Measurements from ENCODE around the gene OR9A4. TPM values are rescaled to one million over a fixed set of nuclear protein-coding genes. Genes with fewer than 3 reads are reported as not detected.
"Not testable (repeated sequence)": the region's sequence is repeated elsewhere in the genome, so short reads cannot be mapped to it uniquely, and the experiment has no call there.

Gene OR9A4
- total and polyA plus RNA-seq, 12 donors: not detected

DNA sequence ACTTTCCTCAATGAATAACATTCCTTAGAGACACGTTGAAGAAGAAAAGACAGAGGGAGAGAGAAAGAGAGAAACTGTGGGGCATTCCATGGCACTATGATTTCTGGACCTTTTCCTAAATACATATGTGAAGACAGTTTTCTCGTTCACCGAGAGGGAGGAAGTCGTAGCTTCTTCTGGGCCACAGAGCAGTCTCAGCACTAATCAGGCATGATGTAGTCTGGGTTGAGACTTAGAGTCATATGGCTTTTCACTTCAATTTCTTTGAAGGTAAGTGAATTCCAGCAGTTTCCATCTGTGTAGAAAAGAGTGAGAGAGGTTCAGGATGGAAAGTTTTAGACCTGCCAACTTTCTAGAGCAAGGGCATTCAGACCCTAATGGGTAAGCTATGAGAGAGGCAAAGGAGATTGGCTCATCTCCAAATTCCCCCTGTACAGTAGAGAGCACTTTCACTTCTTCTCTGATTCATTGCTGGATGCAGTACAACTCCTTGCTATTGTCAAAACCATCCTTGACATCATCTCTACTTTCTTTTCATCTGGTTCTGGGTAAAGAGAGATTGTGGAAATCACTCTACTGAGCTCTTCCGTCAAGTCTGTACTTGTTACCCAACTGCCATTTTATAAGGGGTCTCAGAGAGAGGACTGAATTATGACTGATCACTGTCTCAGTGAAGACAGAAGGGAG, 31.5 kb upstream of the OR9A4 start:
- no peaks in the 10 kb centered on the region for H3K27me3 ChIP-seq
- intact Hi-C loops (cut with DNase I): no loop called here
- ATAC-seq: no peak

DNA sequence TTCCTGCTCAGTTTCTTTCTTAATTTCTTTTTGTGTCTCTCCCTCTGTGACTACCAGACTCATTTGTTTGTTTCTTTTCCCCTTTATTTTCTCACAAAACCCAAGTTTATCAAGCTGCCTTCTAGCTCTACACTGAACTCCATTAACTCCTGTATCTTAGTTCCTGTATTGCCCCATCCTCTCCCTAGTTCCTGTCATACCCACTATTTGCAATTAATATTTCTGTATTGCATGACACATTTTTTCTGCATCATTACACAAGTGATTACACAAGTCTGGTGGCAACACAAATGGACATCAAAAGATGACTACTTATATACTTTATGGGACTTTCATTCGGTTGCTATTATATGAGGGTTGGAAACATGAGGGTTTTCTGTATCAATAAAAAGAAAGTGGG, 26.9 kb upstream of the OR9A4 start:
- intact Hi-C loops (cut with DNase I): no loop called here
- Histone ChIP-seq H3K27me3 (no peaks in the 10 kb centered on the region), H3K4me3 (no peak overlapping the region), H3K4me1 (peaks cover 0 to 5% (median 0%) of the 10 kb centered on the region in 9 donors), H3K9me3 (peaks cover 0 to 11% (median 0%) of the 10 kb centered on the region in 11 donors), H3K27ac (peak overlapping the region in 1 of 10 donors; percentile 53), H3K36me3 (no peaks in the 10 kb centered on the region)
- ATAC-seq (peak in 1 of 8 donors; percentile 35), DNase-seq (no peak)
- WGBS, 2 donors: 84 to 95% methylated on average over 1 of the region's 1 CpG
- TF ChIP-seq, protein P1, sequence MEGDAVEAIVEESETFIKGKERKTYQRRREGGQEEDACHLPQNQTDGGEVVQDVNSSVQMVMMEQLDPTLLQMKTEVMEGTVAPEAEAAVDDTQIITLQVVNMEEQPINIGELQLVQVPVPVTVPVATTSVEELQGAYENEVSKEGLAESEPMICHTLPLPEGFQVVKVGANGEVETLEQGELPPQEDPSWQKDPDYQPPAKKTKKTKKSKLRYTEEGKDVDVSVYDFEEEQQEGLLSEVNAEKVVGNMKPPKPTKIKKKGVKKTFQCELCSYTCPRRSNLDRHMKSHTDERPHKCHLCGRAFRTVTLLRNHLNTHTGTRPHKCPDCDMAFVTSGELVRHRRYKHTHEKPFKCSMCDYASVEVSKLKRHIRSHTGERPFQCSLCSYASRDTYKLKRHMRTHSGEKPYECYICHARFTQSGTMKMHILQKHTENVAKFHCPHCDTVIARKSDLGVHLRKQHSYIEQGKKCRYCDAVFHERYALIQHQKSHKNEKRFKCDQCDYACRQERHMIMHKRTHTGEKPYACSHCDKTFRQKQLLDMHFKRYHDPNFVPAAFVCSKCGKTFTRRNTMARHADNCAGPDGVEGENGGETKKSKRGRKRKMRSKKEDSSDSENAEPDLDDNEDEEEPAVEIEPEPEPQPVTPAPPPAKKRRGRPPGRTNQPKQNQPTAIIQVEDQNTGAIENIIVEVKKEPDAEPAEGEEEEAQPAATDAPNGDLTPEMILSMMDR (IDR thresholded peaks at IDR 0.05): no peak

More for the DNA sequence above, 31.5 kb upstream of the OR9A4 start:
- Histone ChIP-seq H3K36me3 (no peaks in the 10 kb centered on the region), H3K4me1 (peaks cover 0 to 5% (median 0%) of the 10 kb centered on the region in 9 donors), H3K27ac (no peak overlapping the region), H3K4me3 (no peak overlapping the region), H3K9me3 (peaks cover 0 to 14% (median 0%) of the 10 kb centered on the region in 11 donors)
- DNase-seq: no peak
- 73 to 78% methylated on average over 5 of the region's 5 CpGs for WGBS, 2 donors
- TF ChIP-seq, protein P1 (IDR thresholded peaks at IDR 0.05): no peak

DNA sequence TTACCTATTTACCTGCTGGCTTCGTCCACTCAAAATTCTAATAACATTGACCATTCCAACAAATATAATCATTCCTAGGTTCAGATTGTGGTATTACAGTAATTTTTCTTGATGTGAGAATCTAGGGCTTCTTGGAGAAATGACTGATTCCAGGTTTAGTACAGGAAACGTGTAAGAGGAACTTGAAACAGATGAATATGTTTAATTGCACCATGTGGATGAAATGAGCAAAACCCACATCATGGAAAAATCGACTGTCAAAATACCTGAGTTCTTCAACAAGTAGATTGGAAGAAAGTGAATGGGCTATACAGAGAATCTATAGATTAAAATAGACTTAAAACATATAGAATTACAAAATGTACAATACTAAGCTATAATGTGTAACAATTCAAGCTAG, 24.9 kb upstream of the OR9A4 start:
- WGBS, 2 donors: 63 to 68% methylated on average over 3 of the region's 3 CpGs
- TF ChIP-seq, protein P1 (IDR thresholded peaks at IDR 0.05): no peak
- Histone ChIP-seq H3K4me1 (no peaks in the 10 kb centered on the region), H3K27ac (no peak overlapping the region), H3K4me3 (no peak overlapping the region), H3K9me3 (peaks cover 0 to 11% (median 0%) of the 10 kb centered on the region in 11 donors), H3K27me3 (no peaks in the 10 kb centered on the region), H3K36me3 (no peaks in the 10 kb centered on the region)
- no peak for DNase-seq
- intact Hi-C loops (cut with DNase I): no loop called here
- ATAC-seq: no peak

DNA sequence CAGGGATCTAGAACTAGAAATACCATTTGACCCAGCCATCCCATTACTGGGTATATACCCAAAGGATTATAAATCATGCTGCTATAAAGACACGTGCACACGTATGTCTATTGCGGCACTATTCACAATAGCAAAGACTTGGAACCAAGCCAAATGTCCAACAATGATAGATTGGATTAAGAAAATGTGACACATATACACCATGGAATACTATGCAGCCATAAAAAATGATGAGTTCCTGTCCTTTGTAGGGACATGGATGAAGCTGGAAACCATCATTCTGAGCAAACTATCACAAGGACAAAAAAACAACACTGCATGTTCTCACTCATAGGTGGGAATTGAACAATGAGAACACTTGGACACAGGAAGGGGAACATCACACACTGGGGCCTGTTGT, 16.8 kb upstream of the OR9A4 start:
- H3K4me3 ChIP-seq; H3K27me3 ChIP-seq; intact Hi-C loops (cut with DNase I): not testable (repeated sequence)

DNA sequence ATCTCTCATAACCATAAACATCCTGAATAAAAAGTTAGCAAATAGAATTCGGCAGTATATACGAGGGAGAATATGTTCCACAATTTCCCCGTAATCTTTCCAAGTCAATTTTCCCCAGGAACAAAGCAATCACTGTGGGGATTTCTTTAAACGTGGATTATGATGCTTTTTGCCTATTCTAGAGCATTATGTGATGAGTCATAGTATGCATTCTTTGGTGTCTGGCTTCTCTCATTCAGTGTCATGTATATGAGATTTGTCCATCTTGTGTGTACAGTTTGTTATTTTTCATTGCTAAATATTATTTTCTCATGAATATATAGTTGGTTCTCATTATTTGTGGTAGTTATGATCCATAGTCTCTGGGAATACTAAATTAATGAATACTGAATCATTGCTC, 9.9 kb upstream of the OR9A4 start:
- no peak for DNase-seq

More for the DNA sequence above, 16.8 kb upstream of the OR9A4 start:
- H3K9me3 ChIP-seq: peaks cover 0 to 16% (median 0%) of the 10 kb centered on the region in 11 donors
- 90% methylated on average over 2 of the region's 3 CpGs; no CpG with 5 or more reads in 1 of the 2 donors for WGBS, 2 donors
- not testable (repeated sequence) for H3K4me1 ChIP-seq, ATAC-seq, H3K36me3 ChIP-seq, DNase-seq, H3K27ac ChIP-seq

More for the DNA sequence above, 9.9 kb upstream of the OR9A4 start:
- WGBS, 2 donors: 71 to 73% methylated on average over 4 of the region's 4 CpGs
- H3K36me3 ChIP-seq: no peaks in the 10 kb centered on the region
- H3K4me3 ChIP-seq: no peak overlapping the region
- H3K27ac ChIP-seq: no peak overlapping the region
- no peaks in the 10 kb centered on the region for H3K27me3 ChIP-seq
- H3K4me1 ChIP-seq: no peaks in the 10 kb centered on the region
- H3K9me3 ChIP-seq: no peaks in the 10 kb centered on the region
- TF ChIP-seq, protein P1 (IDR thresholded peaks at IDR 0.05): no peak
- intact Hi-C loops (cut with DNase I): no loop called here
- ATAC-seq: no peak
